ENCODE measurements around the gene CTDP1.

The CTDP1 gene

GRCh38 chr18:79662034-79662433, 17.6 kb upstream of the CTDP1 start:
- Histone ChIP-seq H3K27me3 (replicated peaks in 2 of 5; ENCODE audit: control insufficient read depth in 4 of 5, insufficient read depth in 5 of 5, low read length in 4 of 5) (peaks cover 0 to 4% (median 0%) of the 10 kb centered on the region in 5 experiments), H3K36me3 (ENCODE audit: control insufficient read depth in 4 of 4, insufficient read depth in 4 of 4, low read length in 3 of 4) (no peaks in the 10 kb centered on the region), H3K27ac (ENCODE audit: insufficient read depth in 1 of 2, low read depth in 1 of 2, low read length in 2 of 2, poor library complexity in 1 of 2, severe bottlenecking in 2 of 2) (no peak overlapping the region), H3K4me3 (ENCODE audit: control insufficient read depth in 1 of 7, extremely low read depth in 1 of 7, insufficient read depth in 4 of 7, low read depth in 2 of 7, low read length in 6 of 7) (no peak overlapping the region), H3K9me3 (ENCODE audit: control extremely low read depth in 1 of 5, control insufficient read depth in 4 of 5, insufficient read depth in 2 of 5, low read depth in 1 of 5, low read length in 4 of 5) (peaks cover 0 to 5% (median 0%) of the 10 kb centered on the region in 5 experiments), H3K4me1 (ENCODE audit: control extremely low read depth in 1 of 4, control insufficient read depth in 4 of 4, insufficient read depth in 4 of 4, low read length in 3 of 4) (no peaks in the 10 kb centered on the region)
- ChIA-PET POLR2A (no interaction called here), CTCF (no interaction called here)
- DNase-seq, result no peak
- 95% methylated on average over 4 of the region's 4 CpGs for WGBS (ENCODE audit: insufficient coverage)

GRCh38 chr18:79662439-79662838, 17.2 kb upstream of the CTDP1 start:
- Histone ChIP-seq H3K4me1 (ENCODE audit: control extremely low read depth in 1 of 4, control insufficient read depth in 4 of 4, insufficient read depth in 4 of 4, low read length in 3 of 4) (no peaks in the 10 kb centered on the region), H3K9me3 (ENCODE audit: control extremely low read depth in 1 of 5, control insufficient read depth in 4 of 5, insufficient read depth in 2 of 5, low read depth in 1 of 5, low read length in 4 of 5) (peaks cover 0 to 5% (median 0%) of the 10 kb centered on the region in 5 experiments), H3K27me3 (replicated peaks in 2 of 5; ENCODE audit: control insufficient read depth in 4 of 5, insufficient read depth in 5 of 5, low read length in 4 of 5) (peaks cover 0 to 4% (median 0%) of the 10 kb centered on the region in 5 experiments), H3K4me3 (ENCODE audit: control insufficient read depth in 1 of 7, extremely low read depth in 1 of 7, insufficient read depth in 4 of 7, low read depth in 2 of 7, low read length in 6 of 7) (no peak overlapping the region), H3K27ac (ENCODE audit: insufficient read depth in 1 of 2, low read depth in 1 of 2, low read length in 2 of 2, poor library complexity in 1 of 2, severe bottlenecking in 2 of 2) (no peak overlapping the region), H3K36me3 (ENCODE audit: control insufficient read depth in 4 of 4, insufficient read depth in 4 of 4, low read length in 3 of 4) (no peaks in the 10 kb centered on the region)
- DNase-seq, result no peak
- 100% methylated on average over 1 of the region's 1 CpG for WGBS (ENCODE audit: insufficient coverage)
- ChIA-PET POLR2A (no interaction called here), CTCF (no interaction called here)

- WGBS (ENCODE audit: insufficient coverage), result 94% methylated on average over 3 of the region's 3 CpGs
- H3K4me1 ChIP-seq (ENCODE audit: control extremely low read depth in 1 of 4, control insufficient read depth in 4 of 4, insufficient read depth in 4 of 4, low read length in 3 of 4), result no peaks in the 10 kb centered on the region
- POLR2A ChIA-PET, result no interaction called here
- H3K27me3 ChIP-seq (replicated peaks in 2 of 5; ENCODE audit: control insufficient read depth in 4 of 5, insufficient read depth in 5 of 5, low read length in 4 of 5), result peaks cover 0 to 4% (median 0%) of the 10 kb centered on the region in 5 experiments
- no peaks in the 10 kb centered on the region for H3K36me3 ChIP-seq (ENCODE audit: control insufficient read depth in 4 of 4, insufficient read depth in 4 of 4, low read length in 3 of 4)
- H3K27ac ChIP-seq (ENCODE audit: insufficient read depth in 1 of 2, low read depth in 1 of 2, low read length in 2 of 2, poor library complexity in 1 of 2, severe bottlenecking in 2 of 2), result no peak overlapping the region
- no peak overlapping the region for H3K4me3 ChIP-seq (ENCODE audit: control insufficient read depth in 1 of 7, extremely low read depth in 1 of 7, insufficient read depth in 4 of 7, low read depth in 2 of 7, low read length in 6 of 7)
- peaks cover 0 to 5% (median 0%) of the 10 kb centered on the region in 5 experiments for H3K9me3 ChIP-seq (ENCODE audit: control extremely low read depth in 1 of 5, control insufficient read depth in 4 of 5, insufficient read depth in 2 of 5, low read depth in 1 of 5, low read length in 4 of 5)
- no peak for DNase-seq
- CTCF ChIA-PET, result no interaction called here
These were observed 15.0 kb upstream of the CTDP1 start for GRCh38 chr18:79664525-79665125.

GRCh38 chr18:79668203-79668602, 11.4 kb upstream of the CTDP1 start:
- H3K9me3 ChIP-seq (ENCODE audit: control extremely low read depth in 1 of 5, control insufficient read depth in 4 of 5, insufficient read depth in 2 of 5, low read depth in 1 of 5, low read length in 4 of 5), result peaks cover 0 to 5% (median 0%) of the 10 kb centered on the region in 5 experiments
- H3K4me1 ChIP-seq (ENCODE audit: control extremely low read depth in 1 of 4, control insufficient read depth in 4 of 4, insufficient read depth in 4 of 4, low read length in 3 of 4), result no peaks in the 10 kb centered on the region
- no peak for DNase-seq
- ChIA-PET CTCF (no interaction called here), POLR2A (no interaction called here)
- H3K4me3 ChIP-seq (ENCODE audit: control insufficient read depth in 1 of 7, extremely low read depth in 1 of 7, insufficient read depth in 4 of 7, low read depth in 2 of 7, low read length in 6 of 7), result no peak overlapping the region
- H3K36me3 ChIP-seq (ENCODE audit: control insufficient read depth in 4 of 4, insufficient read depth in 4 of 4, low read length in 3 of 4), result no peaks in the 10 kb centered on the region
- no peak overlapping the region for H3K27ac ChIP-seq (ENCODE audit: insufficient read depth in 1 of 2, low read depth in 1 of 2, low read length in 2 of 2, poor library complexity in 1 of 2, severe bottlenecking in 2 of 2)
- no peaks in the 10 kb centered on the region for H3K27me3 ChIP-seq (replicated peaks in 2 of 5; ENCODE audit: control insufficient read depth in 4 of 5, insufficient read depth in 5 of 5, low read length in 4 of 5)

- Histone ChIP-seq H3K36me3 (ENCODE audit: control insufficient read depth in 4 of 4, insufficient read depth in 4 of 4, low read length in 3 of 4) (peaks cover 0 to 4% (median 2%) of the 10 kb centered on the region in 4 experiments), H3K27ac (ENCODE audit: insufficient read depth in 1 of 2, low read depth in 1 of 2, low read length in 2 of 2, poor library complexity in 1 of 2, severe bottlenecking in 2 of 2) (no peak overlapping the region), H3K4me1 (ENCODE audit: control extremely low read depth in 1 of 4, control insufficient read depth in 4 of 4, insufficient read depth in 4 of 4, low read length in 3 of 4) (peaks cover 0 to 5% (median under 1%) of the 10 kb centered on the region in 4 experiments), H3K27me3 (replicated peaks in 2 of 5; ENCODE audit: control insufficient read depth in 4 of 5, insufficient read depth in 5 of 5, low read length in 4 of 5) (no peaks in the 10 kb centered on the region), H3K9me3 (ENCODE audit: control extremely low read depth in 1 of 5, control insufficient read depth in 4 of 5, insufficient read depth in 2 of 5, low read depth in 1 of 5, low read length in 4 of 5) (no peaks in the 10 kb centered on the region), H3K4me3 (ENCODE audit: control insufficient read depth in 1 of 7, extremely low read depth in 1 of 7, insufficient read depth in 4 of 7, low read depth in 2 of 7, low read length in 6 of 7) (no peak overlapping the region)
- POLR2A ChIA-PET, result interaction anchor here (0.5 kb wide), 1 partner anchor 272 kb away, joined by 3 read pairs; no protein-coding TSS in a partner anchor
- no peak for DNase-seq
- whole genome bisulfite sequencing (ENCODE audit: insufficient coverage), result 96% methylated on average over 18 of the region's 19 CpGs
- CTCF ChIA-PET, result interaction anchor here (0.8 to 1.3 kb wide), 4 partner anchors 12 to 292 kb away, joined by 3 read pairs; no protein-coding TSS in a partner anchor
These were observed 6.9 kb upstream of the CTDP1 start for GRCh38 chr18:79672490-79673276.

- Histone ChIP-seq H3K27ac (ENCODE audit: insufficient read depth in 1 of 2, low read depth in 1 of 2, low read length in 2 of 2, poor library complexity in 1 of 2, severe bottlenecking in 2 of 2) (no peak overlapping the region), H3K9me3 (ENCODE audit: control extremely low read depth in 1 of 5, control insufficient read depth in 4 of 5, insufficient read depth in 2 of 5, low read depth in 1 of 5, low read length in 4 of 5) (no peaks in the 10 kb centered on the region), H3K4me3 (ENCODE audit: control insufficient read depth in 1 of 7, extremely low read depth in 1 of 7, insufficient read depth in 4 of 7, low read depth in 2 of 7, low read length in 6 of 7) (no peak overlapping the region), H3K4me1 (ENCODE audit: control extremely low read depth in 1 of 4, control insufficient read depth in 4 of 4, insufficient read depth in 4 of 4, low read length in 3 of 4) (peaks cover 3 to 32% (median 31%) of the 10 kb centered on the region in 4 experiments), H3K36me3 (ENCODE audit: control insufficient read depth in 4 of 4, insufficient read depth in 4 of 4, low read length in 3 of 4) (peaks cover 0 to 12% (median 6%) of the 10 kb centered on the region in 4 experiments), H3K27me3 (replicated peaks in 2 of 5; ENCODE audit: control insufficient read depth in 4 of 5, insufficient read depth in 5 of 5, low read length in 4 of 5) (no peaks in the 10 kb centered on the region)
- 89% methylated on average over 5 of the region's 6 CpGs for WGBS (ENCODE audit: insufficient coverage)
- no peak for DNase-seq
- ChIA-PET POLR2A (no interaction called here), CTCF (no interaction called here)
These were observed 2.4 kb upstream of the CTDP1 start for GRCh38 chr18:79677221-79677620.

GRCh38 chr18:79677840-79678239, 1.8 kb upstream of the CTDP1 start:
- peaks cover 3 to 38% (median 31%) of the 10 kb centered on the region in 4 experiments for H3K4me1 ChIP-seq (ENCODE audit: control extremely low read depth in 1 of 4, control insufficient read depth in 4 of 4, insufficient read depth in 4 of 4, low read length in 3 of 4)
- no peaks in the 10 kb centered on the region for H3K9me3 ChIP-seq (ENCODE audit: control extremely low read depth in 1 of 5, control insufficient read depth in 4 of 5, insufficient read depth in 2 of 5, low read depth in 1 of 5, low read length in 4 of 5)
- ChIA-PET POLR2A (interaction anchor here (1.7 kb wide), 1 partner anchor 18 kb away, joined by 3 read pairs; no protein-coding TSS in a partner anchor), CTCF (interaction anchor here (1.0 kb wide), 1 partner anchor 17 kb away, joined by 3 read pairs; no protein-coding TSS in a partner anchor)
- peak overlapping the region in 1 of 2 experiments; percentile 97 for H3K27ac ChIP-seq (ENCODE audit: insufficient read depth in 1 of 2, low read depth in 1 of 2, low read length in 2 of 2, poor library complexity in 1 of 2, severe bottlenecking in 2 of 2)
- DNase-seq, result no peak
- no peaks in the 10 kb centered on the region for H3K27me3 ChIP-seq (replicated peaks in 2 of 5; ENCODE audit: control insufficient read depth in 4 of 5, insufficient read depth in 5 of 5, low read length in 4 of 5)
- H3K4me3 ChIP-seq (ENCODE audit: control insufficient read depth in 1 of 7, extremely low read depth in 1 of 7, insufficient read depth in 4 of 7, low read depth in 2 of 7, low read length in 6 of 7), result peak overlapping the region in 2 of 7 experiments; percentile 89 to 93
- peaks cover 0 to 14% (median 7%) of the 10 kb centered on the region in 4 experiments for H3K36me3 ChIP-seq (ENCODE audit: control insufficient read depth in 4 of 4, insufficient read depth in 4 of 4, low read length in 3 of 4)
- 89% methylated on average over 9 of the region's 9 CpGs for WGBS (ENCODE audit: insufficient coverage)
